Stimulated activated CD4-positive, alpha-beta T cell treated with anti-CD3 and anti-CD28 coated beads, TNF-alpha, amount 100 ng/mL, for 1 hour (primary cell): ENCODE data around the gene GPSM1.
"Not testable (repeated sequence)": the region's sequence is repeated elsewhere in the genome, so short reads cannot be mapped to it uniquely, and the experiment has no call there.

Source experiments
- DNase-seq, 3 donors: peaks; one replicate each; pipeline ENCODE4 v3.0.0-alpha.2; 2020; ENCODE audit warnings: low read depth in 3 of 3, low spot score in 1 of 3

The GPSM1 gene

GRCh38 chr9:136393531-136393930, 66.2 kb downstream of the GPSM1 start:
- no peak for DNase-seq

DNA sequence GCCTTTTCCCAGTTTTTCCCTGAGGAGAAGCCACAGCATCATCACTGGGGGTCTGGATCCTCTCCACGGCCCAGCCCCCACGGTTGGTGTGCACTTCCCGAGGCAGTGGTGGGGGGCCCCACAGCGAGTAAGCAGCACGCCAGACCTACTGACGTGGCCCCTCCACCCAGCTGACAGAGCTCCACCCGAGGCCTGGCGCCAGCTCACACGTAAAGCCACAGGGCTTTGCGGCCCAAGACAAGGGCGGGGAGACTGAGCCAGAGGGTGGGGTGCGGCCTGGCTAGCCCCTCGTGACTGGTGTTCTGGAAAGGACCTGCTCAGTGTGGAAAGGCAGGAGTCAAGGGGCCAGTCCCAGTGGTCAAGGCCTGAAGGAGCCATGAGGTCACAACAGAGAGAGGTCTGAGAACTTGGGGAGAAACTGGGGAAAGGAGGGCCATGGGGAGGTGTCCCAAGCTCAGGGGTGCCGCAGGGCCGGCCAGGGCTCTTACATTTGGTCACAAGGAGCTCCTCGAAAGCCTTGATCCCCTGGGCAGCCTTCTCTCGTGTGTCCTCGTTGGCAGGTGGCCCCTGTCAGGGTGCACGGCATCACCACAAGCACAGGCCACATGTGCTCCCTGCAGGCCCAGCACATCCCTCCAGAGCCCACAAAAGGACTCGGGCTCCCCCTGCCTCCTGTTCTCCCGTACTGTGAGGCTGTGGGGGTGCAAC, 67.1 kb downstream of the GPSM1 start:
- no peak for DNase-seq

- no peak for DNase-seq
Observed at GRCh38 chr9:136395020-136395340, 67.6 kb downstream of the GPSM1 start.

DNA sequence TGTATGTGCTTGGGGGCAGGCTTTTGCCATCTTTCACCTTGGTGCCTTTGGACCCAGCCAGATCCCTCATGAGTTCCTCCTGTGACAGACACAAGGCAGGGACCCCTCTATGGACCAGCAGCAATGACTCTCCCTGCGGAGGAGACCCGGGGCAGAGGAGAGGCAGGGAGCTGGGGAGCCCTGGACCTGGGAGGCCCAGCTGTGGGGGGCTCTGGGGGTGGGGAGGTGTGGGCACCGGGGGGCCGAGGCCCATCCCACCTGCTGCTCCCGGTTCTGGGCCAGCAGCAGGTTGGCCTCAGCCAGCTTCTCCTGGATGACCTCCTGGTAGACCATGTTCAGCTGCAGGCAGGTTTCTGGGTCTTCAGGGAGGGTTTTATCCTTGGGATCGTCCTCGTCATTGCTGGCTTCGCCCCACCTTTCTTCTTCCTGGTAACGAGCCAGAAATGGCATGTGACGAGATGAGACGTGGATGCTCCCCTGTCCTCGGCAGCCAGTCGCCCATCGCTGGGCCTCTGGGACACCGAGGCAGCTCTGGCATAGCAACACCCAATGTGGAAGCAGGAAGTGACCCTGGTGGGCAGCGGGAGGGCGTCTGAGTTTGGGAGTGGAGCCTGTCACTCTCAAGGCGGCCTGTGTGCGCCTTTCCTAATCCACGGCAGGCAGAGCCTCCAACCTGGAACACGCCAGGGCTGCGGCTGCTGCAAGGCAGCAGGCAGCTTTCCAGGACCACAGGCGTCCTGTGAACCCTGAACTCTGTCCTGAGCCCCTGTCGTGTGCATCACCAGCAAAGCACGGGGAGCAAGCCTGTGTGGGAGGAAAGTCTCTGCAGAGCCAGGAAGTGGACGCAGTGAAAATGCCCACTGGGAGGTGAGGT, 68.2 kb downstream of the GPSM1 start:
- DNase-seq: no peak

DNA sequence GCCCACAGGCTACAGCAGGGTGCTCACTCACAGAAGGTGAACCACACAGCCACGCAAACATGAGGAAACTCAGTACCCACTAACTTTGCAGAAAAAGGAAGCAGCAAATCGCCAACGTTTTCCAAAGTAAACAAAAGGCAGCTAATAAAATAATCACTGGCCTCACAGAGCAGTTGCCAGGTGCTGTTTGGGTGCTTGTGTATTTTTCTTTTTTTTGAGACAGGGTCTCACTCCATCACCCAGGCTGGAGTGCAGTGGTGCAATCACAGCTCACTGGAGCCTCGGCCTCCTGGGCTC, 68.8 kb downstream of the GPSM1 start:
- DNase-seq: no peak

DNA sequence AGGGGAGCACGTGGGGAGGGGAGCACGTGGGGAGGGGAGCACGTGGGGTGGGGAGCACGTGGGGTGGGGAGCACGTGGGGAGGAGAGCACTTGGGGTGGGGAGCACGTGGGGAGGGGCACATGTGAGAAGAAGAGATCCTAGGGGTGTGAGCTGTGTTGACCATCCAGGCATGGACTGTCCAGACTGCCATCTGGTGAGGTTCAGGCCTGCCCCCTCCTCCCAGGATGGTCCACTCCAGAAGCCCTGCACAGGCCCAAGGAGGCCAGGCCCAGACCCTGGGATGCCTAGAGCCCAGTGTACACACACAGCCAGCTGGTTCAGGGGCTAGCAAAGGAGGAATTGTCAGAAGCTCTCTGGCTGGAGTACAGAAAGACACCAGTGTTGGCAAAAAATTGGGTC, 70.3 kb downstream of the GPSM1 start:
- no peak for DNase-seq

DNA sequence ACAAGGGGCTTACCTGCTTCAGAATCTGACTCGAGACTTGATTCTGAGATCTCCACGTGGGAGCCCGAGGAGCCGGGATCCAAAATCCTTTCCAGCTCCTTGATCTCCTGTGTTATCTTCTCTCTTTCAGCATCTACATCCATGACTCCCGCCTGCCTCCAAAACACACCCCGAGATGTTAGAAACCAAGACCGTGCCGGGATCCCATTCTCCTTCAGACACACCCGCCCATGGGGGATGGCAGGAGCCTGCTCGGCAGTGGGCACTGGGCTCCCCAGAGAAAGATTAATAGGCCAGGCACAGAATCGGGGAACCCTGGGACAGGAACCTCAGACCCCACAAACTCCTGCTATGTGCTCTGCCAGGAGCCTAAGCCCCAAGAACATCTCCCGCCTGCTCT, 70.9 kb downstream of the GPSM1 start:
- no peak for DNase-seq

- DNase-seq: no peak
Observed at GRCh38 chr9:136399176-136400037, 72.1 kb downstream of the GPSM1 start.

DNA sequence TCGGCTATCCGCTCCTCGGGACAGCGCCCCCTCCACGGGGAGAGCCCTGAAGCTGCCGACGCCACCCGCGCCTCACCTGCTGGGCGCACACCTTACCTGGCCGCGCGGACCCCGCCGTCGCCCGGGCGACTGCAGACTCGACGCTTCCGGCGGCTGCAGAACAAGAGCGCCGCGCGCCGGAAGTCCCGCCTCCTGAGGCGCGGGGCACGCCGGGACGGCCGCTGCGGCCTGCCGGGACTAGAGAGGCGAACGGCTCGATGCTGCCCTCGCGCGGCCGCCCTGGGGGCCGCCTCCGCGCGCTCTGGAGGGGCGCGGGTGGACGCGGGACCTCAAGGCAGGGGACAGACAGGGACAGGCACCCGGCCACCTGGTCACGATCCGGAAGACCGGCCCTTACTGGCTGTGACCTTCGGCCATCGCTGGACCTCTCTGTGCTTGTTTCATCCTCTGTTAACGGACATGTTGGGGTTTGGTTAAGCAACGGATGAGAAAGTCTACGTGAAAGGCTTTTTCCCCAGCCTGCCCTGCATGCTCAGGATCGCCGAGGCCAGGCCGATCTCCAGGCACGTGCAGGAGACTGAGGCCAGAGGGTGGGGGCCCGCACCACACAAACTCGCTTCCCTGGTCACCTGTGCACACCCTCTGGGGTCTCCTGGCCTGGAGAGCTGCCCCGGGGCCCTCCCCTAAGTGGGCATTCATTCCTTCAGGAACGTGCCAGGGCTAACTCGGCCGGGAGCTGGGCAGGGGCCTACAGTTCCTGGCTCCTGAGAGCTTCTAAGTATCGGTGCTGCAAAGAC, 72.9 kb downstream of the GPSM1 start, which contains the start of gene SNAPC4:
Gene SNAPC4 (minus strand): TSS at position 133 of the 797 bp plus-strand sequence. CDS start 1,742 bp downstream, outside the sequence.
- peak; percentile 59 to 84 (median 72) for DNase-seq

- no peak for DNase-seq
Observed at GRCh38 chr9:136401173-136401922, 74.0 kb downstream of the GPSM1 start.

DNA sequence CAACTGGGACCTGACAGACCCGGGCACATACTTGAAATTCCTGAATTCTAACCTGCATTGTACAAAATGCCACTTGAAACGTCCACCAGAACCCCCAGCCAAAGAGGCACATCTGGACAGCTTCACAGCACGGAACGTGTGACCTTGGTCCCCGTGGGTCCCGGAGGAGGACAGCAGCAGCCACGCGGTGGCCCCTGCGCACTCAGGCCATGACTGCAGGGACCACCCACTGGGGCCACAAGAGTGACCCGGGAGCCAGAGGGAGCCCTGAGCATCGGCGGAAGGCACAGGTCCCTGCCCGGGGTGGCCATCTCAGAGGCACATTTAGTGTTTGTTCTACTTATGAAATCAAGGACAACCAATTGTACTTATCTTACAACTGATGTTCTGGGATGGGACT, 74.7 kb downstream of the GPSM1 start:
- DNase-seq: no peak

GRCh38 chr9:136403538-136403914, 76.2 kb downstream of the GPSM1 start:
- peak; percentile 35 to 60 (median 41) for DNase-seq

GRCh38 chr9:136403915-136404800, 76.8 kb downstream of the GPSM1 start:
- DNase-seq: no peak

DNA sequence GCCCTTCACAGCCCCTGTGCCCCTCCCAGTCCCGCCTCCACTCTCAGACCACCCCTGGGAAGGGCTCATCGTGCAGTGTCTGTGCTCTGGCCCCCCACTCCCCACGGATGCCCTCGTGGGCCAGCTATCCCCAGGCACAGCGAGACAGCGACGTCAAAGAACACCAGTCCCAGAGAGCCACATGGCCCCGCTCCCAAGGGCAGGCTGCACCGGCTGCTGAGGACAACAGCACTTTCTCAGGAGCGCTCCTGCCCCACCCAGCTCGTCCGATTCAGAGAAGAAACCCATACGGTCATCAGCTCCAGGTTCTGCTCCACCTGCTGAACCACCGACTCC, 77.4 kb downstream of the GPSM1 start:
- no peak for DNase-seq

- DNase-seq: no peak
Observed at GRCh38 chr9:136405481-136405880, 78.1 kb downstream of the GPSM1 start.

DNA sequence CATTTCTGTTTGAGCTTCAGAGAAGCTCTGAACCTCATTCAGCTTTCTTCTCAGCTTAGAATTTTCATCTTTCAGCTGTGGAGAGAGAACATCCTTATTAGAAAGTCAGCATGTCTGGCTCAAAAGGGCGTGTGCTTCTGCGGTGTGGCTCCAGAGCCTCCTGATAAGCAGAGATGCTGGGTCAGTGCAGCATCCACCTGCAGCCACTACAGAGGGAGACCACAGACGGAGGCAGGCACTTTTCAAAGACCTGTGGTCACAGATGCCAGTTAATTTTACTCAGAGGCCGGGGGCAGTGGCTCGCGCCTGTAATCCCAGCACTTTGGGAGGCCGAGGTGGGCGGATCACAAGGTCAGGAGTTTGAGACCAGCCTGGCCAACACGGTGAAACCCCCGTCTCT, 78.6 kb downstream of the GPSM1 start:
- not testable (repeated sequence) for DNase-seq

- DNase-seq: not testable (repeated sequence)
Observed at GRCh38 chr9:136407061-136407460, 79.7 kb downstream of the GPSM1 start.

GRCh38 chr9:136407911-136408310, 80.6 kb downstream of the GPSM1 start:
- no peak for DNase-seq
